Duodenal mucosa (tissue), 2 donors: ENCODE results near the gene APEH.
"Not testable (repeated sequence)": the region's sequence is repeated elsewhere in the genome, so short reads cannot be mapped to it uniquely, and the experiment has no call there.

Experiments
- H3K27ac ChIP-seq: one replicate; pipeline ENCODE4 v1.7.0; 2013; ENCODE audit warnings: low read depth, low read length
- H3K27me3 ChIP-seq, 2 donors: one replicate each; pipeline ENCODE4 v1.7.0; 2013; ENCODE audit warnings: low read length in 2 of 2, control low read depth in 1 of 2; ENCODE audit not compliant: insufficient read depth in 2 of 2, control insufficient read depth in 1 of 2
- H3K36me3 ChIP-seq, 2 donors: one replicate each; pipeline ENCODE4 v1.7.0; 2013; ENCODE audit warnings: low read length in 2 of 2, control low read depth in 1 of 2; ENCODE audit not compliant: insufficient read depth in 2 of 2, control insufficient read depth in 1 of 2
- H3K4me1 ChIP-seq, 2 donors: one replicate each; pipeline ENCODE4 v1.7.0; 2013; ENCODE audit warnings: low read length in 2 of 2, control low read depth in 1 of 2; ENCODE audit not compliant: insufficient read depth in 2 of 2, control insufficient read depth in 1 of 2
- H3K4me3 ChIP-seq, 2 donors: one replicate each; pipeline ENCODE4 v1.7.0; 2013; ENCODE audit warnings: low read length in 2 of 2, low read depth in 1 of 2
- H3K9ac ChIP-seq, 2 donors: one replicate each; pipeline ENCODE4 v1.7.0; 2013; ENCODE audit warnings: low read length in 2 of 2, low read depth in 1 of 2
- H3K9me3 ChIP-seq, 2 donors: one replicate each; pipeline ENCODE4 v1.7.0; 2013; ENCODE audit warnings: low read length in 2 of 2, control low read depth in 1 of 2; ENCODE audit not compliant: control insufficient read depth in 1 of 2

Gene APEH

DNA sequence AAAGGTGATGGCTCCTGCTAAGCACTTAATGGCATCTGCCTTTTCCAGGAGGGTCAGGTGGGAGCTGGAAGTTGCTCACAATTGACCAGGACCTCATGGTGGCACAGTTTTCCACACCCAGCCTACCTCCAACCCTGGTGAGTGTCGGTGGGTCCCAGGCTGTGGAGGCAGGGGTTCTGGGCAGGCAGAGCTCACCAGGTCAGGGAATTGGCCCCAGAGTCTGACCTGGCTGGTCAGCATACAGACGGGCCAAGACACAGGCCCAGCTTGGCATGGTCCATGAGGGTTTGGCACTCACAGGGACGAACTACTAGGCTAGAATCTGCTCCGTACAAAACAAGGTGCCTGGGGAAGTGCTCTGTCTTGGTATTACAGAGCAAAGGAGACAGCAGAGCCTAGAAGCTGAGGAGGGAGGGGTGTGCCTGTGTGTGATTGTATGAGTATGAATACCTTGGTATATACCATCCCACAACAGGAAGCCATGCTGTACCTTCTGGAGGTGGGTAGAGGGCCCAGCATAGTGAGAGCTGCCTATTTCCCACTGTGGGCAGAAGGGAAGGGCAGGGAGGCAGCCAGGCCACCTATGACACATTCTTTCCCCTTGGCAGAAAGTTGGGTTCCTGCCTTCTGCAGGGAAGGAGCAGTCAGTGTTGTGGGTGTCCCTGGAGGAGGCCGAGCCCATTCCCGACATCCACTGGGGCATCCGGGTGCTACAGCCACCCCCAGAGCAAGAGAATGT is 6.5 kb downstream of the APEH start:
- Histone ChIP-seq H3K27me3 (no peaks in the 10 kb centered on the region), H3K4me3 (no peak overlapping the region), H3K9ac (no peak overlapping the region), H3K9me3 (no peaks in the 10 kb centered on the region), H3K4me1 (peaks cover 0 to 2% of the 10 kb centered on the region in 2 donors), H3K36me3 (peaks cover 73 to 88% of the 10 kb centered on the region in 2 donors), H3K27ac (no peak overlapping the region)

DNA sequence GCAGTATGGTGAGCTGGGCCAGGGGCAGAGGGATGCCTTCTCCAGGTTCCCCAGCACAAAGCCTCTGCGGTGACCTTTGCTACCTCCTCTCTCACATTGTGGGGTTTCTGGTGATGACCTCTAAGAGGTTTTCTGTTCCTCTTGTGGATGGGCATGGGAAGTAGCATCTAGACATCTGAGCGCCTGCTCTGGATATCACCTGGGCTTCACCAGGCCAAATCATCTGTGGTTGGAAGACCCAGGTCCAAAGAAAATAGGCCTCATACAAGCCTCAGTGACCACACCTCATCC is 7.0 kb downstream of the APEH start:
- Histone ChIP-seq H3K9ac (no peak overlapping the region), H3K27me3 (no peaks in the 10 kb centered on the region), H3K9me3 (no peaks in the 10 kb centered on the region), H3K4me3 (no peak overlapping the region), H3K27ac (no peak overlapping the region), H3K4me1 (no peaks in the 10 kb centered on the region), H3K36me3 (peaks cover 71 to 83% of the 10 kb centered on the region in 2 donors)

DNA sequence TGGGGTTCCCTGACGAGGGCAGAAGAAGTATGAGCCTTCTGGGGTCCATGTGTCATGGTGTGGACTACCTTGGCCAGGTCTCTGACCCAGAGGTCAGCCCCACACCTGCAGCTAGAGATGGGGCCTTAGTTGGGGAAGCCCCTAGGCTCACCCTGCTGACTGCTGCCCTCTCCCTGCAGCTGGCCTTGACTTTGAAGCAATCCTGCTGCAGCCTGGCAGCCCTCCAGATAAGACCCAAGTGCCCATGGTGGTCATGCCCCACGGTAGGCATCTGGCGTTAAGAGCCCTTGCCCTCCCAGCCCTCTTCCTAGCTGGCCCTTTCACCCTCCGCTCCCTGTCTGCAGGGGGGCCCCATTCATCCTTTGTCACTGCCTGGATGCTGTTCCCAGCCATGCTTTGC is 7.4 kb downstream of the APEH start:
- H3K27me3 ChIP-seq, result no peaks in the 10 kb centered on the region
- no peak overlapping the region for H3K4me3 ChIP-seq
- H3K9ac ChIP-seq, result no peak overlapping the region
- no peaks in the 10 kb centered on the region for H3K4me1 ChIP-seq
- H3K9me3 ChIP-seq, result no peaks in the 10 kb centered on the region
- no peak overlapping the region for H3K27ac ChIP-seq
- H3K36me3 ChIP-seq, result peaks cover 68 to 79% of the 10 kb centered on the region in 2 donors

DNA sequence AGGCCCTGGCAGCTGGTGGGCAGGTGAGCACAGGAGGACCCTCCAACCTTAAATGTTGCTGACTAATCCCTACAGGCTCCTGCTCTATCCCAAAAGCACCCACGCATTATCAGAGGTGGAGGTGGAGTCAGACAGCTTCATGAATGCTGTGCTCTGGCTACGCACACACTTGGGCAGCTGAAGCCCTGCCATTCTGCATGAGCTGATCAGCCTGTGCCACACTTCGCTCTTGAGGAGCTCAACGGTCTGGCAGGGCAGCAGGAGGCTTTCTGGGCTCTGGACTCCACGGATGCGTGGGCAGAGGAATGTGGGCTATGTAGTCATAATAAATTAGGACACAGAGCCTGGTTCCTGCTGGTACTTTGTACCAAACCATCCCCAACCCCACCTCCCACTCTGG is 9.0 kb downstream of the APEH start:
- Histone ChIP-seq H3K27me3 (no peaks in the 10 kb centered on the region), H3K27ac (no peak overlapping the region), H3K4me1 (peaks cover 0 to 6% of the 10 kb centered on the region in 2 donors), H3K36me3 (peaks cover 52 to 63% of the 10 kb centered on the region in 2 donors), H3K4me3 (no peak overlapping the region), H3K9me3 (no peaks in the 10 kb centered on the region), H3K9ac (no peak overlapping the region)

DNA sequence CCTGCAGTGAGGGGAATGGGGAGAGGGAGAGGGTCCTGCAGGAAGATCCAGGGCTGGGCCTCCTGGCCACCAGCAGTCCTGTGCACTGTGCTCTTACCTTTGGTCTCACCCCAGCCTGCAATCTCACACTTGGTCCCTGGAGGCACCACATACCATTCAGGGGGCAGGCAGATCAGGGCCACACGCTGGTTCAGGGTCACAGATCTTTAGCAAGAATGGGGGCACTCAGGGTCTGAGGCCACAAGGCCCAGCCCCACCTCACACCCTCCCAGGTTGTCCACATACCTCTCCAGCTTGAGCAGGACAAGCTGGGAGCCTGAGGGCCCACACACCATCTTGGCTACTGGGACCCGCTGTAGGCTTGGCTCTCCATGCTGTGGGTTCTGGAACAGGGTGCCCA is 10.3 kb downstream of the APEH start:
- H3K9me3 ChIP-seq, H3K27ac ChIP-seq, H3K27me3 ChIP-seq, H3K9ac ChIP-seq, H3K4me3 ChIP-seq: not testable (repeated sequence)
- Histone ChIP-seq H3K36me3 (peaks cover 41 to 50% of the 10 kb centered on the region in 2 donors), H3K4me1 (peaks cover 0 to 16% of the 10 kb centered on the region in 2 donors)

DNA sequence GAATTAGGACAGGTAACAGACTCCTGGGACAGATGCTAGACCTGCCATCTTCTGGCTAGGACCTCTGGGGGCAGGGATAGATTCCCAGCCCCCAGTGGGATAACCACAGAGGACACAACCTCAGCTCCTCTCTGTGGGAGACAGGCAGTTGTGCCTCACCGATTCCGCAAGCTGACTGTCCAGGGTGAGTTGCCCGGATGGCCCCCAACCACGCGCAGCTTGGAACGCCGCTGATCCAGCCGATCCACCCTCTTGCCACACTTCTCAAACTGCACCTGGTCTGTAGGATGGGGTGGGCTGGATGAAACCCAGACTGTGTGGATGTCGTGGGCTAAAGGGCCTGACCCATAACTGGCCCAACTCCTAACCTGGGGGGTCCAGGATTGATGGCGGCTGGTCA is 11.0 kb downstream of the APEH start:
- H3K9ac ChIP-seq, H3K27me3 ChIP-seq, H3K9me3 ChIP-seq, H3K4me3 ChIP-seq, H3K27ac ChIP-seq: not testable (repeated sequence)
- Histone ChIP-seq H3K4me1 (peaks cover 0 to 19% of the 10 kb centered on the region in 2 donors), H3K36me3 (peaks cover 38 to 44% of the 10 kb centered on the region in 2 donors)

DNA sequence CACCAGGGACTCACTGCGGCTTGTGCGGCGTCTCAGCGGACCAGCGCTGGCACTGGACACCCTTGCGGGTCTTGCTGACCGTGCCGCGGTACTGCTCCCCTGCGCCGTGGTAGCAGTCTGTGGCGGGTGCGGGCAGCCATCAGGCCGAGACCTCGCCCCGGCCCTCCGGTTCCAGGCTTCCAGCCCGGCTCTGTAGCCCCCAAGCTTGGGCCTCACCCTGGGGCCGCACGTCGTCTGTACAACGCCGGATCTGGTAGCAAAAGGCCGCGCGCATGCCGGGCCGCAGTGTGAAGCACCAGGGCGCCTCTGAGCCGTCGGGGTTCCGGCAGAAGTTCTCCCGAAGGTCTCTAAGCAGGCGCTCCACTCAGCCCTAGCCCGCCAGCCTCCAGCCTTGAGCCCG is 11.7 kb downstream of the APEH start:
- Histone ChIP-seq H3K36me3 (peaks cover 31 to 36% of the 10 kb centered on the region in 2 donors), H3K4me1 (peaks cover 0 to 27% of the 10 kb centered on the region in 2 donors)
- H3K27me3 ChIP-seq, H3K4me3 ChIP-seq, H3K9me3 ChIP-seq, H3K9ac ChIP-seq, H3K27ac ChIP-seq: not testable (repeated sequence)

DNA sequence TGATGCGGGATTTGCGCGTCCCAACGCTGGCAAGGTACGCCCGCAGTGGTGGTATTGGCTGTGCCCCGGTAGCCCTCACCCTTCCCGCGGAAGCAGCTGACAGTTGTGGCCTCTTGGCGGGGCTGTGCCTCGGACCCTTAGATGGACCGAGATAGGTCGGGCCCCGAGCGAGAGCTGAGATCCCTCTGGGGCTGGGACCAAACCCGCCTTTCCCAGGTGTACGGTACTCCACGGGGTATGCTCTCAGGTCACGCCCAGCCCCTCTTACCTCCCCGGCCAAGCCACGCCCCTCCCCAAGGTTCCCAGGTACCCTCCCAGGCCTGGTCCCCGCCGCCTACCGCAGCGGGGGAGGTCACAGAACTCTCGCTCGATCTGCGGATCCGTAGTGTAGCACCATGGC is 12.2 kb downstream of the APEH start:
- Histone ChIP-seq H3K36me3 (peaks cover 26 to 32% of the 10 kb centered on the region in 2 donors), H3K4me1 (peaks cover 0 to 32% of the 10 kb centered on the region in 2 donors), H3K4me3 (peak overlapping the region; percentile 25 to 59)
- not testable (repeated sequence) for H3K9ac ChIP-seq, H3K27ac ChIP-seq, H3K9me3 ChIP-seq, H3K27me3 ChIP-seq

DNA sequence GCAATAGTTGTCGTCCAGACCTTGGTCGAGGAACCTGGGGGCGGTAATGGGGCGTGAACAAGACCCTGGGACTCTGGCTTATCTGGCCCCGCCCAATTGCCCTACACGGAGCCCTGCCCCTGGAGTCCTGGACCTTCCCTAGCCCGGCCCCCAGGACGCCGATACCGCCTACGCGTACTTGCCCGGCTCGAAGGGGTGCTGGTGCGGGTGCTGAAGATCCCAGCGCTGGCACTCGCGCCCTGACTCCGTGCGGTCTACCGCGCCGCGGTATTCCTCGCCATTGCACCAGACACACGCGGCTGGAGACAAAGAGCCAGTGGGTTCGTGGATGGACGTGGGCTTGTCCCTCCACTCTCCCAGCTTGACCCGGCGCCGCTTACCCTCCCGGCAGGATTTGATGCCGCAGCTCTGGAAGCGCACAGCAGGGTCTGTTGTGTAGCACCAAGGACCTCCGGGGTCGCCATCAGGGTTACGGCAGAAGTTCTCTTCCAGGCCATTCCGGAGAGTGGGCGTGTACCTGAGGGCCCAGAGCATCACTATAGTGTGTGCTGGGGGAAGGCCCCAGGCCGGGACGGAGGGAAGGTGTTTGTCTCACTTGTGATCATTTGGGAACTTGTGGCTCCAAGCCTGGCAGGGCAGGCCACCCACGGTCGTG is 12.7 kb downstream of the APEH start:
- H3K4me1 ChIP-seq, result peaks cover 0 to 35% of the 10 kb centered on the region in 2 donors
- H3K4me3 ChIP-seq, result peak overlapping the region; percentile 40 to 59
- H3K9me3 ChIP-seq, H3K27ac ChIP-seq, H3K27me3 ChIP-seq: not testable (repeated sequence)
- H3K9ac ChIP-seq, result peak overlapping the region; percentile 10 to 47
- peaks cover 20 to 27% of the 10 kb centered on the region in 2 donors for H3K36me3 ChIP-seq

DNA sequence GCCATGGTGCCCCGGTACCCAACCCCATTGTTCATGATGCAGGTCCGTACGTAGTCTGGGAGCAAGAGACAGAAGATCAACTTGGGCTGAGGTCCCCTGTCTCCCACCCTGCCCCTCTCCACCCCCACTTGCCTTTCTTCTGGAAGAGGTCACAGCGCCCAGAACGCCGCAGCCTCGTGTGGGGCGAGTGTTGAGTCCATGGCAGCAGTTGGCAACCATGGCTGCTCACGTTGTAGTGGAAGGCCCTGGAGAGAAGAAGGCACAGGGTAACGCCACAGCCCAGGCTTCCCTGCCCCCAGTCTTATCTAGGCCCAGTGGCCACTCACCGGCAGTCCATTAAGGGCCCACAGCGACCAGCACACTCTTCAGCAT is 13.3 kb downstream of the APEH start:
- Histone ChIP-seq H3K9ac (peak overlapping the region in 1 of 2 donors; percentile 10), H3K4me1 (peaks cover 0 to 35% of the 10 kb centered on the region in 2 donors), H3K36me3 (peaks cover 15 to 22% of the 10 kb centered on the region in 2 donors), H3K4me3 (peak overlapping the region in 1 of 2 donors; percentile 59)
- not testable (repeated sequence) for H3K27ac ChIP-seq, H3K27me3 ChIP-seq, H3K9me3 ChIP-seq
